Subcutaneous adipose tissue (tissue), 4 donors: ENCODE results near the gene KLRF1. TPM values are rescaled to one million over a fixed set of nuclear protein-coding genes. Genes with fewer than 3 reads are reported as not detected.

Experiments used
- total RNA-seq, 4 donors: library from RNA; depleted of rRNA; stranded (reverse); fragments of >200 nt; gene quantifications; one replicate each; pipeline ENCODE4 v1.1.0, GENCODE V29; 2016
- TF ChIP-seq, protein P1 (sequence below): fragments of 450-650 bp; IDR thresholded peaks from one replicate; pipeline ENCODE4 v1.5.1; 2016; ENCODE audit warnings: low read depth, mild to moderate bottlenecking, control low read depth, antibody characterized with exemption, moderate library complexity

Gene KLRF1
- total RNA-seq, 4 donors from 2014 or later = 0.44 to 3.4 (median 0.90) TPM

DNA sequence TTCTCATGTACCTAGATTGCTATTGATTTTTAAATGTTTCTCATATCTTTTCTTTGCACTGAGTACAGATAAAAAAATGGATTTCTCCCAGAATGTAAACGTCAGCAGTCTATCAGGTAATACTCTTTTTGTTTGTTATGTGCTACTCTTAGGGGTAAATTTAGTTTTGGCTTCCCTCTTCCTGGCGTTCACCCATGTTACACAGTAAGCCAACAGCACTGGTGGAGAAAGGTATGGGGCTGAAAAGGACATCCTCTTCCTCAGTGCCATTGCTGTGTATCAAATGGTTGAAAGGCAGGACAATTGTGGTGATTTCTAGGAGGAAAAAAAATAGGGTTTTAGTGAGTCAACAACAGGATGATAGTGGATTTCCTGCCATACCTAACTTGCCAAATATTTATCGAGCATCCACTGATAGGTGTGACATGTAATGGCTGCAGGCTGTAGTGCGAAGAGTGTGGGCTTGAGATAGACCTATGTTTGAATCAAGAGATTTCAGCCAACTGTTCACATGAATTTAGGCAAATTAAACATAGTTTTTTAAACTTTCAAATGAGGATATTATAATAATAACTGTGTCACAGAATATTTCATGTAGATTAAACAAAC is 61.5 kb downstream of the KLRF1 start:
- TF ChIP-seq, protein P1, sequence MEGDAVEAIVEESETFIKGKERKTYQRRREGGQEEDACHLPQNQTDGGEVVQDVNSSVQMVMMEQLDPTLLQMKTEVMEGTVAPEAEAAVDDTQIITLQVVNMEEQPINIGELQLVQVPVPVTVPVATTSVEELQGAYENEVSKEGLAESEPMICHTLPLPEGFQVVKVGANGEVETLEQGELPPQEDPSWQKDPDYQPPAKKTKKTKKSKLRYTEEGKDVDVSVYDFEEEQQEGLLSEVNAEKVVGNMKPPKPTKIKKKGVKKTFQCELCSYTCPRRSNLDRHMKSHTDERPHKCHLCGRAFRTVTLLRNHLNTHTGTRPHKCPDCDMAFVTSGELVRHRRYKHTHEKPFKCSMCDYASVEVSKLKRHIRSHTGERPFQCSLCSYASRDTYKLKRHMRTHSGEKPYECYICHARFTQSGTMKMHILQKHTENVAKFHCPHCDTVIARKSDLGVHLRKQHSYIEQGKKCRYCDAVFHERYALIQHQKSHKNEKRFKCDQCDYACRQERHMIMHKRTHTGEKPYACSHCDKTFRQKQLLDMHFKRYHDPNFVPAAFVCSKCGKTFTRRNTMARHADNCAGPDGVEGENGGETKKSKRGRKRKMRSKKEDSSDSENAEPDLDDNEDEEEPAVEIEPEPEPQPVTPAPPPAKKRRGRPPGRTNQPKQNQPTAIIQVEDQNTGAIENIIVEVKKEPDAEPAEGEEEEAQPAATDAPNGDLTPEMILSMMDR = no peak

Other genes starting within 250 kb of the KLRF1 start
- 1 to 10 TPM in 2 of 4 donors, under 1 TPM in 1, not detected in 1; 0.65 to 2.2 (median 1.5) TPM for gene KLRB1, start 219.6 kb upstream of the KLRF1 start, total RNA-seq
- 10 to 100 TPM; 16.0 to 23.8 (median 18.7) TPM for gene CLEC2D, start 157.8 kb upstream of the KLRF1 start, total RNA-seq
- gene CLECL1, start 94.4 kb upstream of the KLRF1 start, total RNA-seq = 1 to 10 TPM in 1 of 4 donors, under 1 TPM in 1, not detected in 2; 0.68 to 1.3 TPM
- 10 to 100 TPM in 1 of 4 donors, 1 to 10 TPM in 2, not detected in 1; 5.4 to 14.8 (median 8.4) TPM for gene CD69, start 66.6 kb upstream of the KLRF1 start, total RNA-seq
- 10 to 100 TPM; 14.5 to 56.3 (median 49.4) TPM for gene CLEC2B, start 41.9 kb downstream of the KLRF1 start, total RNA-seq
- gene KLRF2, start 54.0 kb downstream of the KLRF1 start, total RNA-seq = not detected
- not detected for gene CLEC2A, start 104.9 kb downstream of the KLRF1 start, total RNA-seq
- gene CLEC12A, start 143.9 kb downstream of the KLRF1 start, total RNA-seq = 10 to 100 TPM in 2 of 4 donors, 1 to 10 TPM in 1, not detected in 1; 2.4 to 12.9 (median 12.2) TPM
- not detected for gene CLEC1B, start 171.6 kb downstream of the KLRF1 start, total RNA-seq
- gene CLEC12B, start 183.1 kb downstream of the KLRF1 start, total RNA-seq = 1 to 10 TPM in 1 of 4 donors, under 1 TPM in 1, not detected in 2; 0.51 to 9.8 TPM
- not detected for gene CLEC9A, start 203.2 kb downstream of the KLRF1 start, total RNA-seq